IMR-90 (cell line): ENCODE results near the gene REN. TPM values are rescaled to one million over a fixed set of nuclear protein-coding genes. Genes with fewer than 3 reads are reported as not detected.
A peak's percentile ranks its signal among the peaks of the same experiment; 100 is the strongest.

Experiments
- ATAC-seq: fragments of 200-7000 bp; cut with Tn5 transposase; 2 replicates; pipeline ENCODE4 v1.9.1; 2020; ENCODE audit warnings: low read depth, mild to moderate bottlenecking, moderate library complexity
- BruUV-seq: library from RNA; stranded (reverse); fragments of 400-500 nt; replicated peaks from 2 replicates; lab custom pipeline; 2021; lab: Mats Ljungman, UMichigan
- CTCF ChIA-PET: fragments of 300-600 bp; formaldehyde crosslinking; extraction: SDS; loops from one replicate; lab custom pipeline; 2021; ENCODE audit warnings: antibody characterized with exemption; lab: Yijun Ruan, JAX
- POLR2A ChIA-PET: fragments of 300-600 bp; sonication (Branson Sonifier 250); formaldehyde crosslinking; loops from one replicate; lab custom pipeline; 2022; ENCODE audit warnings: antibody characterized with exemption; ENCODE audit not compliant: unreplicated experiment; lab: Charles Lee
- DNase-seq: peaks from one replicate; pipeline ENCODE4 v3.0.0; 2013
- H2AFZ ChIP-seq: replicated peaks from 2 replicates; pipeline ENCODE3; 2013; ENCODE audit warnings: low read length, mild to moderate bottlenecking; ENCODE audit not compliant: poor library complexity
- H2AK5ac ChIP-seq: 2 replicates; pipeline ENCODE4 v1.6.1; 2013; ENCODE audit warnings: low read depth, low read length, inconsistent platforms
- H2AK9ac ChIP-seq: replicated peaks from 2 replicates; pipeline ENCODE3; 2013; ENCODE audit warnings: mild to moderate bottlenecking, low read depth, low read length, moderate library complexity; ENCODE audit not compliant: poor library complexity
- H2BK120ac ChIP-seq: 2 replicates; pipeline ENCODE4 v1.6.1; 2013; ENCODE audit warnings: low read depth, low read length, inconsistent platforms
- H2BK15ac ChIP-seq: 3 replicates; pipeline ENCODE4 v1.6.1; 2013; ENCODE audit warnings: low read depth, low read length, inconsistent platforms
- H2BK20ac ChIP-seq: 2 replicates; pipeline ENCODE4 v1.6.1; 2013; ENCODE audit warnings: low read depth, mild to moderate bottlenecking, inconsistent platforms, low read length, moderate library complexity
- H2BK5ac ChIP-seq: 2 replicates; pipeline ENCODE4 v1.6.1; 2013; ENCODE audit warnings: mild to moderate bottlenecking, low read depth, low read length, inconsistent platforms; ENCODE audit not compliant: poor library complexity, severe bottlenecking
- H3K14ac ChIP-seq: replicated peaks from 2 replicates; pipeline ENCODE4 v1.6.1; 2013; ENCODE audit warnings: low read depth, low read length, inconsistent platforms
- H3K18ac ChIP-seq: 2 replicates; pipeline ENCODE4 v1.6.1; 2013; ENCODE audit warnings: low read depth, low read length, control low read depth
- H3K23ac ChIP-seq: 2 replicates; pipeline ENCODE4 v1.6.1; 2013; ENCODE audit warnings: low read depth, low read length, inconsistent platforms
- H3K27ac ChIP-seq: 2 replicates; pipeline ENCODE4 v1.5.1; 2013; ENCODE audit warnings: mild to moderate bottlenecking, control low read depth, low read length; ENCODE audit not compliant: insufficient read depth
- H3K27me3 ChIP-seq: 2 replicates; pipeline ENCODE4 v1.6.1; 2013; ENCODE audit warnings: low read length; ENCODE audit not compliant: control insufficient read depth, insufficient read depth
- H3K36me3 ChIP-seq: 2 replicates; pipeline ENCODE4 v1.6.1; 2013; ENCODE audit warnings: low read length, mixed read lengths; ENCODE audit not compliant: control insufficient read depth, insufficient read depth
- H3K4ac ChIP-seq: 2 replicates; pipeline ENCODE4 v1.6.1; 2013; ENCODE audit warnings: low read depth, low read length, inconsistent platforms
- H3K4me1 ChIP-seq: 2 replicates; pipeline ENCODE4 v1.6.1; 2013; ENCODE audit warnings: low read length, mixed read lengths; ENCODE audit not compliant: control insufficient read depth, insufficient read depth
- H3K4me2 ChIP-seq: 2 replicates; pipeline ENCODE4 v1.6.1; 2013; ENCODE audit warnings: low read depth, mild to moderate bottlenecking, control low read depth, low read length, moderate library complexity
- H3K4me3 ChIP-seq: 2 replicates; pipeline ENCODE4 v1.5.1; 2013; ENCODE audit warnings: low read depth, mild to moderate bottlenecking, control low read depth, low read length, moderate library complexity; ENCODE audit not compliant: insufficient read depth
- H3K56ac ChIP-seq: 2 replicates; pipeline ENCODE4 v1.6.1; 2013; ENCODE audit warnings: low read length, inconsistent platforms; ENCODE audit not compliant: insufficient read depth; ENCODE audit errors: extremely low read depth
- H3K79me1 ChIP-seq, 2 experiments: 2 replicates each; pipeline ENCODE4 v1.6.1; 2013; ENCODE audit warnings: low read length in 2 of 2, inconsistent platforms in 1 of 2, low read depth in 1 of 2
- H3K9ac ChIP-seq: 2 replicates; pipeline ENCODE4 v1.6.1; 2013; ENCODE audit warnings: low read depth, low read length, control low read depth
- H3K9me1 ChIP-seq: 2 replicates; pipeline ENCODE4 v1.6.1; 2013; ENCODE audit warnings: low read length, inconsistent platforms; ENCODE audit not compliant: insufficient read depth
- H3K9me3 ChIP-seq: 2 replicates; pipeline ENCODE4 v1.6.1; 2013; ENCODE audit warnings: low read length; ENCODE audit not compliant: control insufficient read depth, insufficient read depth
- H4K20me1 ChIP-seq: 2 replicates; pipeline ENCODE4 v1.6.1; 2013; ENCODE audit warnings: low read length, inconsistent platforms; ENCODE audit not compliant: insufficient read depth
- H4K5ac ChIP-seq: 2 replicates; pipeline ENCODE4 v1.6.1; 2013; ENCODE audit warnings: mild to moderate bottlenecking, low read depth, low read length, control low read depth
- H4K8ac ChIP-seq, 2 experiments: 2 replicates each; pipeline ENCODE4 v1.6.1; 2013; ENCODE audit warnings: low read depth in 2 of 2, low read length in 2 of 2, control low read depth in 1 of 2, inconsistent platforms in 1 of 2
- H4K91ac ChIP-seq: 2 replicates; pipeline ENCODE4 v1.6.1; 2013; ENCODE audit warnings: low read depth, low read length, inconsistent platforms; ENCODE audit not compliant: insufficient read depth
- BHLHE40 ChIP-seq: fragments of 150-350 bp; IDR thresholded peaks from 2 replicates; pipeline ENCODE4 v1.6.1; 2016; ENCODE audit warnings: mild to moderate bottlenecking, low read depth, low read length
- CHD1 ChIP-seq: IDR thresholded peaks from 2 replicates; pipeline ENCODE4 v1.6.1; 2012; ENCODE audit warnings: low read depth, low read length, improper control_type of control experiment
- FOS ChIP-seq: fragments of 150-350 bp; IDR thresholded peaks from 2 replicates; pipeline ENCODE4 v1.6.1; 2016; ENCODE audit warnings: low read depth, low read length
- MAFK ChIP-seq: IDR thresholded peaks from 2 replicates; pipeline ENCODE4 v1.6.1; 2012; ENCODE audit warnings: low read depth, low read length, improper control_type of control experiment
- MXI1 ChIP-seq: IDR thresholded peaks from 2 replicates; pipeline ENCODE4 v1.6.1; 2012; ENCODE audit warnings: low read depth, mild to moderate bottlenecking, low read length, moderate library complexity, borderline replicate concordance
- POLR2A ChIP-seq: IDR thresholded peaks from 2 replicates; pipeline ENCODE4 v1.6.1; 2012; ENCODE audit warnings: mild to moderate bottlenecking, low read depth, low read length
- RAD21 ChIP-seq: IDR thresholded peaks from 2 replicates; pipeline ENCODE4 v1.6.1; 2012; ENCODE audit warnings: low read length, improper control_type of control experiment
- RCOR1 ChIP-seq: IDR thresholded peaks from 2 replicates; pipeline ENCODE4 v1.6.1; 2012; ENCODE audit warnings: mild to moderate bottlenecking, low read length, improper control_type of control experiment; ENCODE audit not compliant: insufficient replicate concordance
- WGBS, 2 experiments: methylation state at CpG; one replicate each; pipeline versions ENCODE4 v1.1.5 to v1.1.7; 2013; ENCODE audit warnings: missing lambda C conversion rate in 2 of 2; ENCODE audit not compliant: insufficient read length in 1 of 2; ENCODE audit errors: extremely low coverage in 2 of 2; 5-methylcytosine and 5-hydroxymethylcytosine counted together
- dilution Hi-C: fragments of 300-500 bp; cut with HindIII; formaldehyde crosslinking; loops from one replicate; pipeline ENCODE4 v1.14.3; 2018; ENCODE audit warnings: low sequenced_read_pairs; ENCODE audit not compliant: unreplicated experiment
- in situ Hi-C: fragments of 300-500 bp; cut with MboI; formaldehyde crosslinking; loops from 3 replicates; pipeline ENCODE4 v1.14.3; 2019; ENCODE audit warnings: low sequenced_read_pairs, inconsistent platforms, mixed read lengths
- intact Hi-C: fragments of 100-400 bp; cut with micrococcal nuclease; formaldehyde crosslinking; loops from 2 replicates; pipeline ENCODE4 v1.10.0; 2022
- polyA plus RNA-seq, 3 experiments: library from polyadenylated mRNA; depleted of rRNA; stranded (reverse); fragments of >200 nt; gene quantifications; 2 replicates each; pipeline ENCODE4 v1.2.3, GENCODE V29; 2012; ENCODE audit warnings: low replicate concordance in 1 of 3
- total RNA-seq: library from RNA; depleted of rRNA; stranded (reverse); fragments of >200 nt; gene quantifications from 2 replicates; pipeline ENCODE4 v1.2.3, GENCODE V29; 2012
- TF ChIP-seq, protein P1 (sequence below): conservative IDR thresholded peaks from 2 replicates; pipeline ENCODE4 v1.5.1; 2012; ENCODE audit warnings: mild to moderate bottlenecking, low read depth, low read length, improper control_type of control experiment

REN gene
- total and polyA plus RNA-seq, 2 of the 4 experiments (the other 2 are of a cell fraction): 0.54 to 1.2 TPM

GRCh38 chr1:204130981-204131892 lies 34.9 kb downstream of the REN start (continued):
- no peak for TF ChIP-seq MXI1
- peak; percentile 65 for TF ChIP-seq MAFK
- no peak for TF ChIP-seq BHLHE40
- no peak for TF ChIP-seq RAD21

DNA sequence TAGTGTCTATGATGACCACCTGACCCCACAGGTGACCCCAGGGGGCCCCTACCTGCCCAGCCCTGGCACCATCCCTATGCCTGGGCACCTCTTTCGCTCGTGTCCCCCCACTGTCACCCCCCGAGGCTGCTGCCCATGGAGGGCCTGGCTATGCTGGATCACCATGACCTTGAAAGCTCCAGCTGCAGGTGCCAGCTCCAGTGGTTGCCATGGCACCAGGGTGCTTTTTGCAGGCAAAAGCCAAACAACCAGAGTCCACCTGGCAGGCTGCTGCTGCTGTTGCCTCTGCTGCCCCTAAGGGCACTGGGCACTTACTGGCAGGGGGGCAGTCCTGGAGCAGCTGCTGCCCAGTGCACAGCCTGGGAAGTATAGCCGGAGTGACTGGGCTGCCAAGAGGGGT lies 36.0 kb downstream of the REN start:
- DNase-seq: no peak
- Histone ChIP-seq H3K4me2 (no peak overlapping the region), H2BK15ac (no peak overlapping the region), H4K8ac (peak overlapping the region; percentile 21 to 92; a peak in 3 of 4 replicates), H3K14ac (0 out of 2 replicates have a peak overlapping the region, but pooled peaks have one; percentile 43), H4K5ac (no peak overlapping the region), H3K18ac (no peak overlapping the region), H3K79me1 (no peaks in the 10 kb centered on the region), H2AFZ (no peak overlapping the region), H3K9me3 (no peaks in the 10 kb centered on the region), H3K27ac (no peak overlapping the region; the same call in 1 of the 2 replicates), H3K56ac (no peak overlapping the region), H3K4ac (peak overlapping the region; percentile 85), H3K27me3 (no peaks in the 10 kb centered on the region), H4K20me1 (no peaks in the 10 kb centered on the region), H3K9me1 (peaks cover 18% of the 10 kb centered on the region), H2AK9ac (peak overlapping the region; percentile 86), H3K23ac (no peak overlapping the region), H2BK20ac (peak overlapping the region; percentile 96), H3K4me3 (no peak overlapping the region), H2BK5ac (peak overlapping the region; percentile 54), H2AK5ac (peak overlapping the region; percentile 59; the same call in 1 of the 2 replicates), H2BK120ac (peak overlapping the region; percentile 89), H3K36me3 (peaks cover 9% of the 10 kb centered on the region), H4K91ac (peak overlapping the region; percentile 86; the same call in 1 of the 2 replicates), H3K9ac (no peak overlapping the region), H3K4me1 (peaks cover 19% of the 10 kb centered on the region)
- ATAC-seq: no peak
- POLR2A ChIA-PET: no interaction called here
- dilution Hi-C loops (loop anchor here (25.0 kb wide), 1 partner anchor 268 kb away; the partner anchor contains the start of gene SNRPE), intact Hi-C loops (no loop called here), in situ Hi-C loops (no loop called here)
- no TSS peak for BruUV-seq
- 92% methylated on average over 2 of the region's 4 CpGs; no CpG with 5 or more reads in 1 of the 2 experiments for WGBS, 2 experiments
- TF ChIP-seq POLR2A (no peak), RAD21 (no peak), FOS (no peak), MXI1 (no peak), CHD1 (no peak), RCOR1 (no peak)
- TF ChIP-seq, protein P1, sequence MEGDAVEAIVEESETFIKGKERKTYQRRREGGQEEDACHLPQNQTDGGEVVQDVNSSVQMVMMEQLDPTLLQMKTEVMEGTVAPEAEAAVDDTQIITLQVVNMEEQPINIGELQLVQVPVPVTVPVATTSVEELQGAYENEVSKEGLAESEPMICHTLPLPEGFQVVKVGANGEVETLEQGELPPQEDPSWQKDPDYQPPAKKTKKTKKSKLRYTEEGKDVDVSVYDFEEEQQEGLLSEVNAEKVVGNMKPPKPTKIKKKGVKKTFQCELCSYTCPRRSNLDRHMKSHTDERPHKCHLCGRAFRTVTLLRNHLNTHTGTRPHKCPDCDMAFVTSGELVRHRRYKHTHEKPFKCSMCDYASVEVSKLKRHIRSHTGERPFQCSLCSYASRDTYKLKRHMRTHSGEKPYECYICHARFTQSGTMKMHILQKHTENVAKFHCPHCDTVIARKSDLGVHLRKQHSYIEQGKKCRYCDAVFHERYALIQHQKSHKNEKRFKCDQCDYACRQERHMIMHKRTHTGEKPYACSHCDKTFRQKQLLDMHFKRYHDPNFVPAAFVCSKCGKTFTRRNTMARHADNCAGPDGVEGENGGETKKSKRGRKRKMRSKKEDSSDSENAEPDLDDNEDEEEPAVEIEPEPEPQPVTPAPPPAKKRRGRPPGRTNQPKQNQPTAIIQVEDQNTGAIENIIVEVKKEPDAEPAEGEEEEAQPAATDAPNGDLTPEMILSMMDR: no peak
- CTCF ChIA-PET: interaction anchor here (0.7 to 7.8 kb wide), 2 partner anchors 259 to 269 kb away, joined by 4 to 95 read pairs; no protein-coding TSS in a partner anchor
